Esophagus muscularis mucosa (tissue), 4 donors: ENCODE measurements around the gene BAG5.

ENCODE experiments used
- CTCF ChIP-seq, 3 experiments: fragments of 200-600 bp in 2 of 3; fragments of 450-650 bp in 1 of 3; sonication (generic) in 2 of 3; IDR thresholded peaks; one replicate each; pipeline ENCODE4 v1.5.1; 2017 to 2019; ENCODE audit warnings: antibody characterized with exemption in 3 of 3, mild to moderate bottlenecking in 2 of 3, moderate library complexity in 1 of 3
- EP300 ChIP-seq: sonication (generic); formaldehyde crosslinking; IDR thresholded peaks from one replicate; pipeline ENCODE4 v1.6.1; 2017; ENCODE audit warnings: antibody characterized with exemption
- POLR2A ChIP-seq: fragments of 450-650 bp; IDR thresholded peaks from one replicate; pipeline ENCODE4 v1.6.1; 2017; ENCODE audit warnings: antibody characterized with exemption, moderate library complexity, mild to moderate bottlenecking, low read depth
- POLR2AphosphoS5 ChIP-seq, 2 donors: sonication (generic); formaldehyde crosslinking; IDR thresholded peaks; one replicate each; pipeline ENCODE4 v1.6.1; 2017; ENCODE audit warnings: antibody characterized with exemption in 2 of 2

- TF ChIP-seq POLR2A: no peak
- no peak for TF ChIP-seq CTCF (IDR thresholded peaks at IDR 0.05)
- TF ChIP-seq EP300: no peak
- no peak for TF ChIP-seq POLR2AphosphoS5 (IDR thresholded peaks at IDR 0.05)
Observed at GRCh38 chr14:103556946-103557758, 5.3 kb downstream of the BAG5 start.
